Measurements from ENCODE around the gene PDLIM1.
"Not testable (repeated sequence)": the region's sequence is repeated elsewhere in the genome, so short reads cannot be mapped to it uniquely, and the experiment has no call there.

PDLIM1 gene

DNA sequence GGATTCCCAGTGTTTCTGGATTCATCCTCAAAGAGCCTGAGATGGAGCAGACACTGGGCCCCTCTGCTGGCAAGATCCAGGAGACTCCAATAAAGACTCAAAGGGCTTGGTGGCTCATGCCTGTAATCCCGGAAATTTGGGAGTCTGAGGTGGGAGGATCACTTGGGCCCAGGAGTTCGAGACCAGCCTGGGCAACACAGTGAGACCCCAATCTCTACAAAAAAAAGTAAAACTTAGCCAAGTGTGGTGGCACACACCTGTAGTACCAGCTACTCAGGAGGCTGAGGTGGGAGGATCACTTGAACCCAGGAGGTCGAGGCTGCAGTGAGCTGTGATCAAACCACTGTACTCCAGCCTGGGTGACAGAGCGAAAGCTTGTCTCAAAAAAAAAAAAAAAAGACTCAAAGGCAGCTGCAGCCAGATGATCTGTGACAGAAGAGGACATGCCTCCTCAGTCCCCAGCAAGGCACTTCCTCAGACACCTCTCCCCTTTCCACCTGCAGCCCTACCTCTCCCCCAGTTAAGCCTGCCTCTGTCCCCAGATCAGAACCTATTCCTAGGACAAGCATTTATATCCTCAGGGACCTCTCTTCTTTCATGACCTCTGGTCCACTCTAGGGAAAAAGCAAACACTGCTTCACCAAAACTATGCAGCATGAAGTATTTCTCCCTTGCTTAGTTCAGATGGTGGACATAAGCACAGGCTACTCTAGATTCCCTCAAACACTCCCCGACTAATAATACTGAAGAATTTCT is 27.9 kb downstream of the PDLIM1 start:
- no peak for DNase-seq

DNA sequence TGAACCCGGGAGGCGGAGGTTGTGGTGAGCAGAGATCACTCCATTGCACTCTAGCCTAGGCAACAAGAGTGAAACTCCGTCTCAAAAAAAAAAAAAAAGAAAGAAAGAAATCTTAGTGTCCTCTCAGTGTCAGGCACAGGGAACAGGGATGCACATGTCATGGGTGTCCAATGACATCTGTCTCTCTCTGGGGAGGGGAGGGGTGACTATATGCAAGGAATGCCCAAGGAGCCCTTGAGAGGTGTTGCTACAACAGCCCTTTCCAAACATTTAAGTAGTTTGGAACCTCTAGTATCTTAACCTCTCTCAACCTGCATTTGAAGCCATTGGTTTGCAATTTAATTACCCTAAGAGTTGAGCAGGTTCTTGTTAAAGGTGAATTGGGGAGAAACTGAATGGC is 28.9 kb downstream of the PDLIM1 start:
- DNase-seq: no peak

DNA sequence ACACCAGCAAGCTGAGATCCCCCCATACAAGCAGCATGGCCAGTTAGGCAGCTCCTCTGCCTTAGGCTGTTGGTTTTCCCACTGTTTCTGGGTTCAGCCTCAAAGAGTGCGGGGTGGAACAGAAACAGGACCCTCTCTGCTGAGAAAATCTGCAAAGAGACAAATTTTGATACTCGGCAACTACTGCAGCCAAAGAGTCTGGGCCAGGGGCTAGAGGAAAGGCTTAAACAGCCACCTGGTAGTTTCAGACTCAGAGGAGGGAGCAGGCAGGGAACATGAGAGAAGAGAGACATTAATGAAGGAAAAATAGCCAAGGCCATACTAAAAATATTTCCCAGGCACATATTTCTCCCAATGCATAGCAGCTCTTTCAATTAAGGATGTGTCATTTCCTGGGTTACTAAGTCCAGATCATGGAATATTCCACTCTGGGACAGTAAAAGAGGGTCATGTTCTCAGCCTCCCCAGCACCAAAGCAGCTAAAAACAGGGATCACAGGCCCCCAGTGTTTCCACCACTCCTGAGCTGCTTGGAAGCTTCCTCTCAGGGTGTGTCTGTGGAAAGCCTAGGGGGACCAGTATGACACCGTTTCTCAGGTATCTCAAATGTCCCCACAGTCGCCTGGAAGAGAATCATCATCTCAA is 29.8 kb downstream of the PDLIM1 start:
- DNase-seq: no peak

DNA sequence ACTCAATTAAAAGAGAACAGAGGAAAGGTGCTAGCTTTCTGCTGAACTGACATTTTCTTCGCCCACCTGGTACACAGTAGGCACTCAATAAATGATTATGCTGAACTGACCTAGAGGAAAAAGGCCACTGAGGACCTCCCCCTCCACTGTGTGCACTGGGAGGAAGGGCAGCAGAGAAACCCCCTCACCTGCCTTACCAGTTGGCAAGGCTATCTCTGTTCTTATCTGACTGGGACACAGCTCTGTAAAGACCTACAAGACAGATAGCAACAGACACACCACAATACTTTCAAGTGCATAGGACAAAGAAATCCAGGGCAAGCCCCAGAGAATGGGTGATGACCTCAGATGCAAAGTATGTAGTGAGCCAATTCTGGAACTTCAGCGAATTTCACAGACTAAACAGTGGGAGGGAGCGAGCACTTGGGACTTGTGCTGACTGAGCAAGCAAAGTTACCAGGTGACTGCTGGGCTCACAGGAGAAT is 30.4 kb downstream of the PDLIM1 start:
- no peak for DNase-seq

DNA sequence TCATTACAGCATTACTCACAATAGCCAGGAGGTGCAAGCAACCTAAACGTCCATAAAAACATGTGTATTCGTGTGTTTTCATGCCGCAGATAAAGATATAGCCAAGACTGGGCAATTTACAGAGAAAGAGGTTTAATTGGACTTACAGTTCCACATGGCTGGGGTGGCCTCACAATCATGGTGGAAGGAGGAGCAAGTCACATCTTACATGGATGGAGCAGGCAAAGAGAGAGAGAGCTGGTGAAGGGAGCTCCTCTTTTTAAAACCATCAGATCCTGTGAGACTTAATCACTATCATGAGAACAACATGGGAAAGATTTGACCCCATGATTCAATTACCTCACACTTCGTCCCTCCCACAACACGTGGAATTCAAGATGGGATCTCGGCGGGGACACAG is 33.0 kb downstream of the PDLIM1 start:
- no peak for DNase-seq

DNA sequence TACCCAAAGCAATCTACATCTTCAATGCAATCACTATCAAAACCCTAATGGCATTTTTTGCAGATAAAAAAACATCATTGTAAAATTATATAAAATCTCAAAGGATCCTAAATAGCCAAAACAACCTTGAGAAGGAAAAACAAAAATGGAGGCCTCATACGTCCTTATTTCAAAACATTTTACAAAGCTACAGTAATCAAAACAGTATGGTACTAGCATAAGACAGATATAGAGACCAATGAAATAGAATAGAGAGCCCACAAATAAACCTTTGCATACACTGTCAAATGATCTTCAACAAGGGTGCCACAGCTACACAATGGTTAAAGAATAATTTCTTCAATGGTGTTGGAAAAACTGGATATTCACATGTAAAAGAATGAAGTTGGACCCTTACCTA is 34.5 kb downstream of the PDLIM1 start:
- DNase-seq: no peak

DNA sequence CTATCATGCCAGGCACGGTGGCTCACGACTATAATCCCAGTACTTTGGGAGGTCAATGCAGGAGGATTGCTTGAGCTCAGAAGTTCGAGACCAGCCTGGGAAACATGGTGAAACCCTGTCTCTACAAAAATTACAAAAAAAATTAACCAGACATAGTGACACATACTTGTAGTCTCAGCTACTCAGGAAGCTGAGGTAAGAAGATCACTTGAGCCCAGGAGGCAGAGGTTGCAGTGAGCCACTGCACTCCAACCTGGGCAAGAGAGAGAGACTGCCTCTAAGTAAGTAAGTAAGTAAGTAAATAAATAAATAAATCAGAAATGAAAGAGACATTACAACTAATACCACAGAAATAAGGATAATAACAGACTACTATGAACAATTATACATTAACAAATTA is 36.2 kb downstream of the PDLIM1 start:
- DNase-seq: no peak

DNA sequence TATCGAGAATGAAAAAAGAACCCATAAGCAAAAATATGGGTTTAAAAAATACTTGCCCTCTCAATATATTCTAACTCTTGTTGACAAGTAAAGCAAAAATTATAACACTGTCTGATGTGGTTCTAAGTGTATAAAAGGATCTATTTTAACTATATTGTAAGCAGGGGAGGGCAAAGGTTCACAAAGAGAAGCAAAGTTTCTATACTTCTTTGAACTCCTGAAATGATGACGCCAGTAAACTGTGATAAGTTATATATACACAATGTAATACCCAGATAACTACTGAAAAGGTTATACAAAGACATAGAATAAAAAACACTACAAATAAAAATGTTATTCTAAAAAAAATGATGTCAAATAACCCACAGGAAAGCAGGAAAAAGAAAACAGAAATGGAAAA is 37.1 kb downstream of the PDLIM1 start:
- DNase-seq: no peak

DNA sequence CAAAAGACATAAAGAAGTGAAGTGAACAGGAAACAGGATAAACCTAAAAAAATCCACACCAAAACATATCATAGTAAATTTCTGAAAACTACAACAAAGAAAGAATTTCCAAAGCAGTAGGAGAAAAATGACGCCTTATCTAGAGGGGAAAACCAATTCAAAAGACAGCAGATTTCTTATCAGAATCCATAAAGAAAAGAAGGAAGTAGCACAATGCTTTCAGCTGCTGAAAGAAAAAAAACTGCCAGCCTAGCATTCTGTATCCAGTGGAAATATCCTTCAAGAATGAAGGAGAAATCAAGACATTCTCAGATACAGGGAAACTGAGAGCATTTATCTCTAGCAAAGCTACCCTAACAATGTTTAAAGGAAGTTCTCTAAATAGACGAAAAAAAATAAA is 37.8 kb downstream of the PDLIM1 start:
- no peak for DNase-seq

DNA sequence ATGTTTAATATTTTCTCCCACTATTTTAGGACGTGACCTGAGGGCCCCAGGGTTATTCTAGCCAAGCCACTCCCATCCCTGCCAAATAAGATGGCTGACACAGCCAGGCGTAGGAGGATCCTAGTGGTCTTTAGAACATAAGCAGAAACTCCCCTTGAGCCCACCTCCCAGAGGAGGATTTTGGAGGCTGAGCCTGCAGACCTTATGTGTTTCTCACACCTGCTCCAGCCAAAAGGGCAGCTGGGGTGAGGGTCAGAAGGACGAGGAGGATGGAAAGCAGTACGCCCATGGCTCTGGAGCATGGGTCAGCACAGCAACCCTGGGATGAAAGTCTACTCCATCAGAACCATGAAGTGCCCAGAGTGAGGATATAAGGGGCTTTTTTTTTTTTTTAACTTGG is 39.9 kb downstream of the PDLIM1 start:
- DNase-seq: no peak

DNA sequence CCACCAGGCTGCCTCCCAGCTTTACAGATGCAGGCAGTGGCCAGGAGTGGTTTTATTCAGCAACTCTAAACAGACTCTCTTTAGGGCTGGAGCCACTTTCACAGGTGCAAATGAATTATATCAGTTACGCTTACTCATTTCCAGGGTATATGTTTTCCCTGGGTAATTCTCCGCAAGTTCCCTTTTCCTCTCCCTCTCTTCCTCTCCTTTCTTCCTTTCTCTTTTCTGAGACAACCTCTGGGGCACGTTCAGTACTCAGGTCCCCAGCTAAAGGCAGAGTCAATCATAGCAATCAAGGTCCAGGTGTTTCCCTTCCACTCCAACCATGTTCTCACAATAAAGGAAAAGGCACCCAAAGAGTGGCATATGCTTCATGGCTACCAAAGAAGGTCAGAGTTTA is 41.3 kb downstream of the PDLIM1 start:
- no peak for DNase-seq

DNA sequence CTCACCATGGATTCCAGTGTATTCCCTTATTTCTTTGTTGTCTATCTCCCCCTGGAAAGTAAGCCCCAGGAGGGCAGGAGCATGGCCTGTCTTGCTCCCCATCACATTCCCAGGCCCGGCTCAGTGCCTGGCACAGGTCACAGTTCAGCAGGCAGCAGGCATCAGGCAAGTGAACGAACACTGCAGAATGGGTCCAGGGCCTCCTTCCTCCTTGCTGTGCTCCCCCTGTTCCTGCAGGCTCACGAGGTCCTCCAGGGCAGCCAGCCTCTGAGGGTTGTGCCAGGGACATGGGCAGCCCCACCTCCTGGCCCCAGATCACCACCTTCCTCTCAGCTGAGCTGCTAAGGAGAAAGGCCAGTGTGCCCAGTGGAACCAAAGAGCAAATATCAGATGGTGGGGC is 41.8 kb downstream of the PDLIM1 start:
- no peak for DNase-seq

DNA sequence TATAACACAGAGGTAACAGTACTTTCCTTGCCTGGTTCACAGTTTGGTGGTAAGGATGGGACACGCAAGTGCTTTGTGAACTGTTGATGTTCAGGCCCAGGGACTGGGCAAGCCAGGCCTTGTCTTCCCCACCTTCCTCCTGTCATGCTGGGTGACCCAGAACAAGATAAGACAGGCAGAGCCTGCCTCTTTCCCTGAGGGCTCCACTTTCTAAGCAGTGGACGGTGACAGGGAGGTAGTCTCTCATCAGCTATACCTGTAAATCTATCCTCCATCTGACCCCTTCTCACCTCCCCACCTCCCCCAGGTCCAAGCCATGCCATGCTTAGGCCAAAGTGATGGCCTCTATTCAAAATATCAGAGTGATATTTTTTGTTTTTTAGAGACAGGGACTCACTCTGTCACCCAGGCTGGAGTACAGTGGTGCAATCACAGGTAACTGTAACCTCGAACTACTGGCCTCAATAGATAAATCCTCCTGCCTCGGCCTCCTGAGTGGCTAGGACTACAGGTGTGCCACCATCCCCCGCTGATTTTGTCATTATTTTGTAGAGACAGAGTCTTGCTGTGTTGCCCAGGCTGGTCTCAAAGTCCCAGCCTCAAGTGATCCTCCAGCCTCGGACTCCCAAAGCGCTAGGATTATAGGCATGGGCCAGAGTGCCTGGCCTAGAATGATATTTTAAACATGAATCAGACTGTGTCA is 42.8 kb downstream of the PDLIM1 start:
- no peak for DNase-seq

DNA sequence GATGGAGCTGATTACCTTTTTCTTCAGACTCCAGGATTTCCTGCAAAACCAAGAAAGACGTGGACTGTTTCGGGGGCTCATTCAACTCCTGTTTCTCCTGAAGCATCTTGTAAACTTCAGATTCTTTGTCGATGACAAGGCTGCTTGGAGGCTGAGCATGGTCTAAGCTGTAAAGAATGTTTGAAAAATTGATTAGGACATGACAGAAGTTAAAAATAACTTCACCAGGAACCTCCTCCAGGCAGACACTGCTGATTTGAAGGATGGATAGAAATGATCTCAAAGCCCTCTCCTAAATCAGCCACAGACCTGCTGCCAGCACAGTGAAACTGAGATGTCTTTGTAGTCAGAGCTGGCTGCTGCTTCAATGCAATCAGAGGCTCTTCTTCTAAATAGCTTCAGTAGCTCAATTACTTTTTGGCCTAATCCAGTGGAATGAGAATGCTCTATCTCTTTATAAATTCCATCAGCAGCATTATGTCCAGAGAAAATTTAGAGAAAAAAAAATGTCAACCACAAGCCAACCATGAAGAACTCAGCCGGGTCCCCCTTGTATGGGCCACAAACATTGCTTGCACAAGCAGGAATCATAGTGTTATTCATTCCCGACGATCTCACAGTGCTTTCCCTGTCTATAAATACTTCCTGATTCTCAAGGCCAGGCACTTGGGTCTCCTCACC is 43.5 kb downstream of the PDLIM1 start:
- DNase-seq: no peak

DNA sequence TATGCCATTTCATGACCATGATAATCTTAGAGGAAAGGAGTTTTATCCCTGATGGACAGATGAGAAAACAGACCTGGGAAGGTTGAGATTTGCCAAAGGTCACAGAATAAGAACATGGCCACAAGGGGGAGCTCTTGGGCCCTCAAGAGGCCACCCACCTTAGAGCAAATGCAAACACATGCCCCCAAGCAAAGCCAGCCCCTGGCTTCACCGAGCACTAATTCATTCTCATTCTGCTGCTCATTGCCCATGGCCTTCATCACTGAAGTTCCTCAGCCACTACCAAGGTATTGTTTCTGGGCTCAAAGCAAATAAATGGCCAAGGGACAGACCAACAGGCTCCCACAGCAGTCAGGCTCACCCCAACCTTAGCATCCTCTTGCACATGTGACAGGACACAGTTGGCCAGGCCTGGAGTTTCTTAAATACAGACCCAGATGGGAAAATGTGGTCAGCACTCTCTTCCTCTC is 44.2 kb downstream of the PDLIM1 start:
- DNase-seq: no peak

DNA sequence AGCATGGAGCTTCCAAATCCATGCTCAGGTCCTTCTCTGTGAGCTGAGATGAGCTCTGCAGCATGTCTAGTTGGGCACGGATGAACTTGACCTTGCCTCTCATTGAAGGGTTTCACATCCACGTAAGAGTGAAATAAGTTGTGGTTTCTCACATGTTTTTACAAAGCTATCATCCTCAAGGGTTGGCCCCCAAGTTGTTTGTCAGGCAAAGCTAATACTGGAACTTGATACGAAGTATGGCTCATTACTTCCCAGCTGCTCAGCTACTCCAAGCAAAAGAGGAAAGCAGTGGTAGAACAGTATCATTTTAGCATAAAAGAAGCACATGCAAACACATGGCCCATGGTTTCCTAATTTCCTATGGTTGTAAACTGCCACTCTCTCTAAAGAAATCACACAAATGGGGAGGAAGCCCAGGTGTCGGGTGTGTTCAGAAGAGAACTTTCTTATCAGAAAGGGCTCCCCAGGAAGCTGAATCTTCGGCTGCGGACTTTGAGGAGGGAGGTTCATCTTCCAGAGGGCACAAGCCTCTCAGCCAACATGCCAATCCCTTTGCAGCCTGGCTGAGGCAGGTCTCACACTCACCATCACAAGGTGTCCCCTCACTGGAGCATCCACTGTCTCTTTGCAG is 45.3 kb downstream of the PDLIM1 start:
- no peak for DNase-seq

DNA sequence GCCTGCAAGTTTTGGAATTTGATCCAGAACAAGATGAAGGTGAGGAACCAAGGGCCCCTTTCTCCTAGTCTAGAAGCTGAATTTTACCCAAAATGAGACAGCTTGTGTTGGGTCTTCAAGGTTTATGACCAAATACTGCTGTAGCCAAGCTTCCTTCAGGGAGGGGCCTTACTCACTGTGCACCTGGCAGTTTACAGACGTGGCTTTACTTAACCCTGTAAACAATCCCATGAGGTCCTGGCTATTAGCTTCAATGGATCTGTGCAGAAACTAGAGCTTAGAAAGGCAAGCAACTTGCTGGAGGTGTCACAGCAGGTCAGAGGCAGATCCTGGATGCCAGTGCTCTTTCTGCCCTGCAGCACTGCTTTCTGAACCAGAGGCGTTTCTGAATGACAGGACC is 46.7 kb downstream of the PDLIM1 start:
- DNase-seq: no peak

DNA sequence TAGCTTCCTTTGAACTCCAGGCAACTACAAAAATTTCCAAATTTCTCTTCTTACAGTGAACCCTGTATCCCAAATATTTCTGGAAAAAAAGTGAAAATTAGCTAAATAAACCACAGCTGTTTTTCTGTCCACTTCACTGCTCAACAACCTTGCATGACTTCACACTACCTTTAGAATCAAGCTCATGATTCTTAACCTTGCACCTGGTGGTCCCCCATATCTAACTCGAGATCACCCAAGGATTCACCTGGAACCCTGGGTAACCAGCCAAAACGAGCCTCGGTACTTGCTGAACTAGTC is 47.5 kb downstream of the PDLIM1 start:
- DNase-seq: no peak

DNA sequence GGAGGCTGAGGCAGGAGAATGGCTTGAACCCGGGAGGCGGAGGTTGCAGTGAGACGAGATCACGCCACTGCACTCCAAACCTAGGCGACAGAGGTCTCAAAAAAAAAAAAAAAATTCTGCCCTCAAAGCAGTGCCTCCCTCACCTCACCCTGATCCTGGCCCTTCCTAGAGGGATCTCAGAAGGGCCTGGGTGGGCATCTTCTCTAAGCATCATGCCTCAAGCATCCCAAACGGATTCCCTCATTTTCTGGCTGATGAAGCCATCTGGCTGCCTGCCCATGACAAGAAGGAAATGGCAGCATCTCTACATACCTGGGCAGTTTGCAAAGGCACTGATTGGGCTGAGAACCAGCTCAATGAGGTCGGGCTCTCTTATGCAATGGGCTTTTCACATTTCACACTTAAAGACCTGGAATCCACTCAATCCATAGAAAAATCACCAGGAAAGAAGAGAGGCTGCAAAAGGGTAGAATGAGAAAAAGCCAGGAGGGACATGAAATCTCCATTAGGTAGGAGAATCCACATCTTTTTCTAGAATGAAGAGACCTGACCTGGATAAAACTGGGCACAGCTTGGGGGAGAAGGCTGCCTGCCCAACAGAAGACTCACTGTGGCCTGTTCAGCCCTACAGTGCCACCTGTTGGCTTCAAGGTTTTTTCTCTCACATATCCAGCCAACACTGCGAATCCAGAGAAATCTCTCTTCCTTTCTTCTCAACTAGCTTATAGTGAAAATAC is 48.1 kb downstream of the PDLIM1 start:
- DNase-seq: no peak

DNA sequence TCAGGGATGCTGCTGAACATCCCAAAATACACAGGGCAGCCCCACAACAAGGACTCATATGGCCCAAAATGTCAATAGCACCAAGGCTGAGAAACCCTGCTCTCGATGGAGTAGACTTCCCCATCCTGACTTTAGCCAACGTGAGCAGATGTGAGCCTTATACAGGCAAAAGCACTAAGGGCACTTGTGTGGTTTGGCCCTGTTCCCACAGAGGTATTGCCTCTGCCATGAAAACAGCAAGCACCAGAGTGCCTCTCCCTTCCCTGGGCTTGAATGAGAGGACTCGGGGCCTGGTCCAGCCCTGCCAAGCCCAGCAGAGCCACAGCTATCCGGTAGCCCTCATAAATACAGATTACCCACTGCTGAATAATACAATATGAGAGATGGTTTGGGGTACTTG is 49.3 kb downstream of the PDLIM1 start:
- DNase-seq: no peak

DNA sequence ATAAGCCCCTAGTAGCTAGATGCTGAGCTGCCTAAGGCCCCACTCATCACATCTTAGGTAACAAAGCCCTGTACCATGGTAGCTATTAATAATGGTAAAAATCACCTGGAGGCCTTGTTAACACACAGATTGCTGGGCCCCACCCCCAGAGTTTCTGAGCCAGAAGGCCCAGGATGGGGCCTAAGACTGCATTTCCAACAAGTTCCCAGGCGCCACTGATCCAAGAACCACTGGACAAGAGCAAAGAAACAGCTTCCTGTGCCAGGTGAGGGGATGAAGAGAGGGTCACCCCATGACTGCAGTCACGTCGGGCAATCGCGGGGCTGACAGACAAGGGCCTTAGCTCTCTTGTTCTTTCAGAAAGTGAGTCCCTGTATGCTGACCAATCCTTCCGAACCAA is 50.0 kb downstream of the PDLIM1 start:
- DNase-seq: no peak

DNA sequence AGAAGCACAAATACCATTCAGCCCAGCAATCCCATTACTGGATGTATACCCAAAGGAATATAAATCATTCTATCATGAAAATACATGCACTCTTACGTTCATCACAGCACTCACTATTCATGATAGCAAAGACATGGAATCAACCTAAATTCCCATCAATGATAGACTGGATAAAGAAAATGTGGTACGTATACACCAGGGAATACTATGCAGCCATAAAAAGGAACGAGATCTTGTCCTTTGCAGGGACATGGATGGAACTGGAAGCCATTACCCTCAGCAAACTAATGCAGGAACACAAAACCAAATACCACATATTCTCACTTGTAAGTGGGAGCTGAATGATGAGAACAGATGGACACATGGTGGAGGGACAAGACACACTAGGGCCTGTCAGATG is 50.7 kb downstream of the PDLIM1 start:
- not testable (repeated sequence) for DNase-seq
